SK-N-SH treated with all-trans-retinoic acid at 6 μM for 48 hours (cell line): ENCODE measurements around the gene FER1L5.
"Not testable (repeated sequence)": the region's sequence is repeated elsewhere in the genome, so short reads cannot be mapped to it uniquely, and the experiment has no call there.

Source experiments
- ATAC-seq: fragments of 200-7000 bp; cut with Tn5 transposase; 3 replicates; pipeline ENCODE4 v1.9.1; 2020; ENCODE audit warnings: mild to moderate bottlenecking, moderate library complexity
- BACH2 ChIP-seq: fragments of 250-450 bp; sonication (Bioruptor Pico); IDR thresholded peaks from 2 replicates; pipeline ENCODE4 v1.9.0; 2021; ENCODE audit warnings: mild to moderate bottlenecking, borderline replicate concordance
- CSDC2 ChIP-seq: fragments of 250-450 bp; sonication (Bioruptor Pico); IDR thresholded peaks from 2 replicates; pipeline ENCODE4 v1.5.0; 2020; ENCODE audit warnings: mild to moderate bottlenecking, moderate library complexity
- ESRRG ChIP-seq: fragments of 250-450 bp; sonication (Bioruptor Pico); IDR thresholded peaks from 2 replicates; pipeline ENCODE4 v1.6.1; 2021; ENCODE audit warnings: mild to moderate bottlenecking
- GLIS3 ChIP-seq: fragments of 250-450 bp; sonication (Bioruptor Pico); IDR thresholded peaks from 2 replicates; pipeline ENCODE4 v1.5.0; 2020; ENCODE audit warnings: mild to moderate bottlenecking, moderate library complexity
- ISL1 ChIP-seq: fragments of 250-450 bp; sonication (Bioruptor Pico); IDR thresholded peaks from 2 replicates; pipeline ENCODE4 v2.1.2; 2022; ENCODE audit warnings: mild to moderate bottlenecking, moderate library complexity
- OSR1 ChIP-seq: fragments of 250-450 bp; sonication (Bioruptor Pico); IDR thresholded peaks from 2 replicates; pipeline ENCODE4 v1.8.0; 2022; ENCODE audit warnings: moderate library complexity, mild to moderate bottlenecking, inconsistent platforms
- PPARA ChIP-seq: fragments of 250-450 bp; sonication (Bioruptor Pico); IDR thresholded peaks from 2 replicates; pipeline ENCODE4 v1.5.0; 2020; ENCODE audit warnings: mild to moderate bottlenecking, borderline replicate concordance
- RARB ChIP-seq: fragments of 250-450 bp; sonication (Bioruptor Pico); IDR thresholded peaks from 2 replicates; pipeline ENCODE4 v1.8.0; 2021; ENCODE audit warnings: mild to moderate bottlenecking, moderate library complexity
- TCF4 ChIP-seq: fragments of 250-450 bp; sonication (Bioruptor Pico); IDR thresholded peaks from 2 replicates; pipeline ENCODE4 v1.8.0; 2021; ENCODE audit warnings: mild to moderate bottlenecking, moderate library complexity, borderline replicate concordance
- TSHZ2 ChIP-seq: fragments of 250-450 bp; sonication (Bioruptor Pico); IDR thresholded peaks from 2 replicates; pipeline ENCODE4 v1.5.0; 2020; ENCODE audit warnings: mild to moderate bottlenecking, moderate library complexity
- ZC3H10 ChIP-seq: fragments of 250-450 bp; sonication (Bioruptor Pico); IDR thresholded peaks from 2 replicates; pipeline ENCODE4 v1.5.1; 2021; ENCODE audit warnings: mild to moderate bottlenecking, moderate library complexity
- ZFP3 ChIP-seq: fragments of 250-450 bp; sonication (Bioruptor Pico); IDR thresholded peaks from 2 replicates; pipeline ENCODE4 v1.5.0; 2020; ENCODE audit warnings: mild to moderate bottlenecking, moderate library complexity
- ZFP30 ChIP-seq: fragments of 450-650 bp; formaldehyde crosslinking; IDR thresholded peaks from 2 replicates; pipeline ENCODE4 v1.5.0; 2022; ENCODE audit warnings: mild to moderate bottlenecking, moderate library complexity
- ZNF565 ChIP-seq: fragments of 450-650 bp; formaldehyde crosslinking; conservative IDR thresholded peaks from 2 replicates; pipeline ENCODE4 v1.5.0; 2020; ENCODE audit warnings: low read depth, mild to moderate bottlenecking, moderate library complexity
- ZNF70 ChIP-seq: fragments of 450-650 bp; formaldehyde crosslinking; IDR thresholded peaks from 2 replicates; pipeline ENCODE4 v1.5.0; 2020; ENCODE audit warnings: mild to moderate bottlenecking, moderate library complexity
- ZNF8 ChIP-seq: fragments of 450-650 bp; formaldehyde crosslinking; IDR thresholded peaks from 2 replicates; pipeline ENCODE4 v1.5.0; 2020; ENCODE audit warnings: mild to moderate bottlenecking, moderate library complexity
- TF ChIP-seq, protein P1 (sequence below): fragments of 250-450 bp; sonication (Bioruptor Pico); IDR thresholded peaks from 2 replicates; pipeline ENCODE4 v1.5.1; 2021; ENCODE audit warnings: mild to moderate bottlenecking, moderate library complexity
- TF ChIP-seq, protein P2 (sequence below): fragments of 250-450 bp; sonication (Bioruptor Pico); IDR thresholded peaks from 2 replicates; pipeline ENCODE4 v1.8.0; 2020; ENCODE audit warnings: mild to moderate bottlenecking, moderate library complexity, borderline replicate concordance
- TF ChIP-seq, protein P3 (sequence below): fragments of 250-450 bp; sonication (Bioruptor Pico); IDR thresholded peaks from 2 replicates; pipeline ENCODE4 v1.8.0; 2021; ENCODE audit warnings: low read depth, mild to moderate bottlenecking, moderate library complexity, borderline replicate concordance

FER1L5 gene

DNA sequence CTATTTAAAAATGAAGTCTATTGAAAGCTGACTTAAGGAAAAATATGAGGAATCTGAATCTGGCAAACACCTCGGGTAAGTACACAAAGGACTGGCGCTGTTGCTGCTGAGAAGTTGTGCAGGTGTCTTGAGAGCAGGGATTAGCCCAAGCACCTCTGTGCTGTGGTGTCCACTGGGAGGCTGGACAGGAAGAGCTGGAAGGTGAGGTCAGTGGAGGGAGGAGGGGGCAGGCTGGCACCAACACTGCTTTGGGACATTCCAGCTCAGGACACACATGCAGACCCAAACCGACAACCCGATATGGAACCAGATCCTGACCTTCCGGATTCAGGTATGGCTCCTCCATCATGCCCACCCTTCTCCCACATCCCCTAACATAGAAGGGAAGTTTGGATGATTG, 20.6 kb downstream of the FER1L5 start:
- no peak for ATAC-seq
- TF ChIP-seq ZNF70 (CRISPR knock-in tag): no peak
- no peak for TF ChIP-seq TSHZ2 (CRISPR knock-in tag)
- TF ChIP-seq PPARA: no peak
- TF ChIP-seq ZNF565 (CRISPR knock-in tag): no peak
- TF ChIP-seq ISL1: no peak
- no peak for TF ChIP-seq TCF4 (CRISPR knock-in tag)
- TF ChIP-seq GLIS3 (CRISPR knock-in tag): no peak
- TF ChIP-seq ESRRG: no peak
- TF ChIP-seq, protein P1, sequence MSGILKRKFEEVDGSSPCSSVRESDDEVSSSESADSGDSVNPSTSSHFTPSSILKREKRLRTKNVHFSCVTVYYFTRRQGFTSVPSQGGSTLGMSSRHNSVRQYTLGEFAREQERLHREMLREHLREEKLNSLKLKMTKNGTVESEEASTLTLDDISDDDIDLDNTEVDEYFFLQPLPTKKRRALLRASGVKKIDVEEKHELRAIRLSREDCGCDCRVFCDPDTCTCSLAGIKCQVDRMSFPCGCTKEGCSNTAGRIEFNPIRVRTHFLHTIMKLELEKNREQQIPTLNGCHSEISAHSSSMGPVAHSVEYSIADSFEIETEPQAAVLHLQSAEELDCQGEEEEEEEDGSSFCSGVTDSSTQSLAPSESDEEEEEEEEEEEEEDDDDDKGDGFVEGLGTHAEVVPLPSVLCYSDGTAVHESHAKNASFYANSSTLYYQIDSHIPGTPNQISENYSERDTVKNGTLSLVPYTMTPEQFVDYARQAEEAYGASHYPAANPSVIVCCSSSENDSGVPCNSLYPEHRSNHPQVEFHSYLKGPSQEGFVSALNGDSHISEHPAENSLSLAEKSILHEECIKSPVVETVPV (CRISPR knock-in tag): no peak
- TF ChIP-seq ZC3H10 (CRISPR knock-in tag): no peak
- TF ChIP-seq, protein P2, sequence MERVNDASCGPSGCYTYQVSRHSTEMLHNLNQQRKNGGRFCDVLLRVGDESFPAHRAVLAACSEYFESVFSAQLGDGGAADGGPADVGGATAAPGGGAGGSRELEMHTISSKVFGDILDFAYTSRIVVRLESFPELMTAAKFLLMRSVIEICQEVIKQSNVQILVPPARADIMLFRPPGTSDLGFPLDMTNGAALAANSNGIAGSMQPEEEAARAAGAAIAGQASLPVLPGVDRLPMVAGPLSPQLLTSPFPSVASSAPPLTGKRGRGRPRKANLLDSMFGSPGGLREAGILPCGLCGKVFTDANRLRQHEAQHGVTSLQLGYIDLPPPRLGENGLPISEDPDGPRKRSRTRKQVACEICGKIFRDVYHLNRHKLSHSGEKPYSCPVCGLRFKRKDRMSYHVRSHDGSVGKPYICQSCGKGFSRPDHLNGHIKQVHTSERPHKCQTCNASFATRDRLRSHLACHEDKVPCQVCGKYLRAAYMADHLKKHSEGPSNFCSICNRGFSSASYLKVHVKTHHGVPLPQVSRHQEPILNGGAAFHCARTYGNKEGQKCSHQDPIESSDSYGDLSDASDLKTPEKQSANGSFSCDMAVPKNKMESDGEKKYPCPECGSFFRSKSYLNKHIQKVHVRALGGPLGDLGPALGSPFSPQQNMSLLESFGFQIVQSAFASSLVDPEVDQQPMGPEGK (CRISPR knock-in tag): no peak
- TF ChIP-seq, protein P3, sequence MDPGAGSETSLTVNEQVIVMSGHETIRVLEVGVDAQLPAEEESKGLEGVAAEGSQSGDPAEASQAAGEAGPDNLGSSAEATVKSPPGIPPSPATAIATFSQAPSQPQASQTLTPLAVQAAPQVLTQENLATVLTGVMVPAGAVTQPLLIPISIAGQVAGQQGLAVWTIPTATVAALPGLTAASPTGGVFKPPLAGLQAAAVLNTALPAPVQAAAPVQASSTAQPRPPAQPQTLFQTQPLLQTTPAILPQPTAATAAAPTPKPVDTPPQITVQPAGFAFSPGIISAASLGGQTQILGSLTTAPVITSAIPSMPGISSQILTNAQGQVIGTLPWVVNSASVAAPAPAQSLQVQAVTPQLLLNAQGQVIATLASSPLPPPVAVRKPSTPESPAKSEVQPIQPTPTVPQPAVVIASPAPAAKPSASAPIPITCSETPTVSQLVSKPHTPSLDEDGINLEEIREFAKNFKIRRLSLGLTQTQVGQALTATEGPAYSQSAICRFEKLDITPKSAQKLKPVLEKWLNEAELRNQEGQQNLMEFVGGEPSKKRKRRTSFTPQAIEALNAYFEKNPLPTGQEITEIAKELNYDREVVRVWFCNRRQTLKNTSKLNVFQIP: no peak
- no peak for TF ChIP-seq CSDC2 (CRISPR knock-in tag)
- no peak for TF ChIP-seq BACH2
- TF ChIP-seq ZFP3: no peak

GRCh38 chr2:96663829-96664228, 21.3 kb downstream of the FER1L5 start:
- no peak for ATAC-seq
- TF ChIP-seq OSR1 (CRISPR knock-in tag): no peak
- no peak for TF ChIP-seq BACH2
- TF ChIP-seq ISL1: no peak

GRCh38 chr2:96664366-96664925, 21.9 kb downstream of the FER1L5 start:
- no peak for TF ChIP-seq RARB
- TF ChIP-seq ZFP30 (CRISPR knock-in tag): no peak
- TF ChIP-seq OSR1 (CRISPR knock-in tag): no peak
- no peak for TF ChIP-seq ZNF565 (CRISPR knock-in tag)
- peak; percentile 100 for TF ChIP-seq ZNF8 (CRISPR knock-in tag)
- TF ChIP-seq, protein P3: no peak
- TF ChIP-seq, all 23 proteins: peak for 1
- no peak for ATAC-seq

DNA sequence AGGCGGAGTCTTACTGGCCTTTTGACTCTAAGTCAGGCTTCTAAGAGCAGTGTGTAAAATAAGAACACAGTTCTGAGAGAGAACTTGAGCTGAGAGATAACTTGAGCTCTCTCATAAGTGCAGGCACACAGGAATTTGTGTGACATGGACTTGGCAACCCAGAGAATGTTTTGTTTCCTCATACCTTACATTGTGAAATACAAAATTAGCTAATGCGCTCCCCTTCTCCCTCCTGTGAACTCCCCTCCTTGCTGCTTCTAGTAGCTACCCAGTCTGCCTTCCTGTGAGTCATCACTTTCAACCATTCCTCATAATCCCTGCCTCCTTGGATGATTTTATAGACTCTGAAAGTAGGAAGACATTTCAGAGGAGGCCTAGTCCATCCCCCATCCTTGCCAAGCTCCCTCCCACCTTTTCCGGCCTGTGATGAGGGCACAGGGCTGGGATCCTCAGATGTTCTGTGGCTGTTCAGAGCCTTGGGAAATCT, 22.6 kb downstream of the FER1L5 start:
- TF ChIP-seq OSR1 (CRISPR knock-in tag): no peak
- TF ChIP-seq ZFP30 (CRISPR knock-in tag): peak; percentile 65; the same call in 1 of the 2 replicates
- peak; percentile 94 for ATAC-seq

- not testable (repeated sequence) for ATAC-seq
Measured at GRCh38 chr2:96665717-96666116, 23.2 kb downstream of the FER1L5 start.
